Endothelial cell of umbilical vein (primary cell): ENCODE measurements around the gene CDK6.

Source experiments
- EZH2 ChIP-seq: IDR thresholded peaks from 2 replicates; pipeline ENCODE4 v1.6.1; 2012; ENCODE audit warnings: borderline replicate concordance, low read depth, mild to moderate bottlenecking, moderate library complexity, low read length, inconsistent platforms; ENCODE audit not compliant: severe bottlenecking
- POLR2AphosphoS5 ChIP-seq: IDR thresholded peaks from 2 replicates; pipeline ENCODE4 v1.6.1; 2012; ENCODE audit warnings: low read depth, mild to moderate bottlenecking, control low read depth, low read length, moderate library complexity; ENCODE audit not compliant: insufficient read depth
- TF ChIP-seq, protein P1 (sequence below), 2 donors: IDR thresholded peaks; 1 replicate in 1 of 2; 2 replicates in 1 of 2; pipeline ENCODE4 v1.5.1; 2011; ENCODE audit warnings: low read length in 2 of 2, mild to moderate bottlenecking in 2 of 2, moderate library complexity in 2 of 2, control low read depth in 1 of 2, inconsistent platforms in 1 of 2, low read depth in 1 of 2; ENCODE audit not compliant: insufficient read depth in 1 of 2; ENCODE audit errors: extremely low read depth in 1 of 2
- TF ChIP-seq, protein P2 (sequence below): IDR thresholded peaks from 2 replicates; pipeline ENCODE4 v1.6.1; 2011; ENCODE audit not compliant: insufficient read depth, insufficient read length

DNA sequence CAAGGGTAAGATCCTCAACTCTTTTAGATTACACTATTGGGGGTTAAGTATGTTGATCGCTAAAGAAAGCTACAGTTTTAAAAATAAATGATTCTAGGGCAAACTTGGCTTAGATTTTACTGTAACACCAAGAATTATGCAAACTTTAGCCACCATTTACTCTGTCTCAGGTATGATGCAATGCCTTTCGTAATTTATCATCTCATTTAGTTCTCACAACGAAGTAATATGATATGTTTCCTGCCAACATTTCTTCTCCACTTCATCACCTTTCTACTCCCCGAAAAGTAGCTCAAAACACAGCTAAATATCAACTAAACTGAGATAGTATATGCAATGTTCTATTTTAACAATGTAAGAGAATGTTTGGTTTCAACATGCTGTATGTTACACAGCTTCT, 267.2 kb downstream of the CDK6 start:
- TF ChIP-seq, protein P1, sequence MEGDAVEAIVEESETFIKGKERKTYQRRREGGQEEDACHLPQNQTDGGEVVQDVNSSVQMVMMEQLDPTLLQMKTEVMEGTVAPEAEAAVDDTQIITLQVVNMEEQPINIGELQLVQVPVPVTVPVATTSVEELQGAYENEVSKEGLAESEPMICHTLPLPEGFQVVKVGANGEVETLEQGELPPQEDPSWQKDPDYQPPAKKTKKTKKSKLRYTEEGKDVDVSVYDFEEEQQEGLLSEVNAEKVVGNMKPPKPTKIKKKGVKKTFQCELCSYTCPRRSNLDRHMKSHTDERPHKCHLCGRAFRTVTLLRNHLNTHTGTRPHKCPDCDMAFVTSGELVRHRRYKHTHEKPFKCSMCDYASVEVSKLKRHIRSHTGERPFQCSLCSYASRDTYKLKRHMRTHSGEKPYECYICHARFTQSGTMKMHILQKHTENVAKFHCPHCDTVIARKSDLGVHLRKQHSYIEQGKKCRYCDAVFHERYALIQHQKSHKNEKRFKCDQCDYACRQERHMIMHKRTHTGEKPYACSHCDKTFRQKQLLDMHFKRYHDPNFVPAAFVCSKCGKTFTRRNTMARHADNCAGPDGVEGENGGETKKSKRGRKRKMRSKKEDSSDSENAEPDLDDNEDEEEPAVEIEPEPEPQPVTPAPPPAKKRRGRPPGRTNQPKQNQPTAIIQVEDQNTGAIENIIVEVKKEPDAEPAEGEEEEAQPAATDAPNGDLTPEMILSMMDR (IDR thresholded peaks at IDR 0.05; ENCODE audit: extremely low read depth in 1 of 2, insufficient read depth in 1 of 2, low read depth in 1 of 2, low read length in 2 of 2): no peak
- TF ChIP-seq EZH2 (no peak), POLR2AphosphoS5 (no peak)
- TF ChIP-seq, protein P2, sequence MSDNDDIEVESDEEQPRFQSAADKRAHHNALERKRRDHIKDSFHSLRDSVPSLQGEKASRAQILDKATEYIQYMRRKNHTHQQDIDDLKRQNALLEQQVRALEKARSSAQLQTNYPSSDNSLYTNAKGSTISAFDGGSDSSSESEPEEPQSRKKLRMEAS: no peak
